ENCODE data around the gene KANTR.

Gene KANTR

GRCh38 chrX:53072418-53073114 is 21.4 kb upstream of the KANTR start:
- Histone ChIP-seq H3K4me3 (ENCODE audit: low read length) (peak overlapping the region; percentile 77), H3K9ac (ENCODE audit: low read length) (peak overlapping the region; percentile 53), H2AFZ (ENCODE audit: low read depth, low read length) (peak overlapping the region; percentile 94)

GRCh38 chrX:53073115-53073586 is 20.8 kb upstream of the KANTR start:
- Histone ChIP-seq H3K4me1 (ENCODE audit: low read length) (peaks cover 7% of the 10 kb centered on the region), H3K4me2 (ENCODE audit: low read length) (0 out of 2 replicates have a peak overlapping the region, but pooled peaks have one; percentile 7), H3K27me3 (ENCODE audit: low read depth, low read length) (no peaks in the 10 kb centered on the region), H2AFZ (ENCODE audit: low read depth, low read length) (0 out of 2 replicates have a peak overlapping the region, but pooled peaks have one; percentile 65), H4K20me1 (ENCODE audit: insufficient read depth, low read length) (no peaks in the 10 kb centered on the region), H3K79me2 (ENCODE audit: low read length) (no peaks in the 10 kb centered on the region), H3K9ac (ENCODE audit: low read length) (no peak overlapping the region), H3K9me3 (ENCODE audit: insufficient read depth, low read length) (peaks cover 2% of the 10 kb centered on the region; the same call in 1 of the 2 replicates), H3K27ac (ENCODE audit: low read length) (no peak overlapping the region), H3K4me3 (ENCODE audit: low read length) (no peak overlapping the region), H3K36me3 (replicated peaks; ENCODE audit: low read depth, low read length) (no peaks in the 10 kb centered on the region)
- no peak for TF ChIP-seq EZH2phosphoT487 (IDR thresholded peaks at IDR 0.05; ENCODE audit: low read depth)
- no peak for TF ChIP-seq CTCF (IDR thresholded peaks at IDR 0.05; ENCODE audit: low read depth, low read length)

More at GRCh38 chrX:53072418-53073114, 21.4 kb upstream of the KANTR start:
- H3K27ac ChIP-seq (ENCODE audit: low read length), result peak overlapping the region; percentile 49; the same call in 1 of the 2 replicates
- TF ChIP-seq EZH2phosphoT487 (IDR thresholded peaks at IDR 0.05; ENCODE audit: low read depth), result no peak
- no peak for TF ChIP-seq CTCF (IDR thresholded peaks at IDR 0.05; ENCODE audit: low read depth, low read length)
- H3K4me1 ChIP-seq (ENCODE audit: low read length), result peaks cover 7% of the 10 kb centered on the region
- no peaks in the 10 kb centered on the region for H3K79me2 ChIP-seq (ENCODE audit: low read length)
- H3K27me3 ChIP-seq (ENCODE audit: low read depth, low read length), result no peaks in the 10 kb centered on the region
- peak overlapping the region; percentile 81 for H3K4me2 ChIP-seq (ENCODE audit: low read length)
- no peaks in the 10 kb centered on the region for H3K36me3 ChIP-seq (replicated peaks; ENCODE audit: low read depth, low read length)
- H3K9me3 ChIP-seq (ENCODE audit: insufficient read depth, low read length), result peaks cover 2% of the 10 kb centered on the region; the same call in 1 of the 2 replicates
- H4K20me1 ChIP-seq (ENCODE audit: insufficient read depth, low read length), result no peaks in the 10 kb centered on the region

GRCh38 chrX:53075011-53075410 is 18.9 kb upstream of the KANTR start:
- TF ChIP-seq EZH2phosphoT487 (IDR thresholded peaks at IDR 0.05; ENCODE audit: low read depth) (no peak), CTCF (IDR thresholded peaks at IDR 0.05; ENCODE audit: low read depth, low read length) (no peak)
- Histone ChIP-seq H3K79me2 (ENCODE audit: low read length) (no peaks in the 10 kb centered on the region), H3K27ac (ENCODE audit: low read length) (no peak overlapping the region), H3K27me3 (ENCODE audit: low read depth, low read length) (no peaks in the 10 kb centered on the region), H2AFZ (ENCODE audit: low read depth, low read length) (peak overlapping the region; percentile 21; the same call in 1 of the 2 replicates), H3K9me3 (ENCODE audit: insufficient read depth, low read length) (peaks cover 2% of the 10 kb centered on the region; the same call in 1 of the 2 replicates), H3K4me1 (ENCODE audit: low read length) (peaks cover 7% of the 10 kb centered on the region), H3K36me3 (replicated peaks; ENCODE audit: low read depth, low read length) (no peaks in the 10 kb centered on the region), H3K4me2 (ENCODE audit: low read length) (no peak overlapping the region), H3K4me3 (ENCODE audit: low read length) (no peak overlapping the region), H4K20me1 (ENCODE audit: insufficient read depth, low read length) (no peaks in the 10 kb centered on the region), H3K9ac (ENCODE audit: low read length) (no peak overlapping the region)

GRCh38 chrX:53076671-53077070 is 17.3 kb upstream of the KANTR start:
- H3K4me3 ChIP-seq (ENCODE audit: low read length), result no peak overlapping the region

More at GRCh38 chrX:53076671-53077070, 17.3 kb upstream of the KANTR start:
- Histone ChIP-seq H3K4me2 (ENCODE audit: low read length) (no peak overlapping the region), H2AFZ (ENCODE audit: low read depth, low read length) (no peak overlapping the region), H3K9ac (ENCODE audit: low read length) (no peak overlapping the region), H3K79me2 (ENCODE audit: low read length) (no peaks in the 10 kb centered on the region), H3K4me1 (ENCODE audit: low read length) (peaks cover 11% of the 10 kb centered on the region), H3K27me3 (ENCODE audit: low read depth, low read length) (no peaks in the 10 kb centered on the region), H3K36me3 (replicated peaks; ENCODE audit: low read depth, low read length) (no peaks in the 10 kb centered on the region), H4K20me1 (ENCODE audit: insufficient read depth, low read length) (no peaks in the 10 kb centered on the region), H3K9me3 (ENCODE audit: insufficient read depth, low read length) (peaks cover 2% of the 10 kb centered on the region; the same call in 1 of the 2 replicates), H3K27ac (ENCODE audit: low read length) (no peak overlapping the region)
- TF ChIP-seq CTCF (IDR thresholded peaks at IDR 0.05; ENCODE audit: low read depth, low read length), result no peak
- no peak for TF ChIP-seq EZH2phosphoT487 (IDR thresholded peaks at IDR 0.05; ENCODE audit: low read depth)

Data from OCI-LY3 (cell line).